Keratinocyte (primary cell): ENCODE data around the gene ASB8. TPM values are rescaled to one million over a fixed set of nuclear protein-coding genes. Genes with fewer than 3 reads are reported as not detected.

Experiments used
- DNase-seq: peaks from one replicate; pipeline ENCODE4 v3.0.0-alpha.2; 2011; ENCODE audit warnings: low read depth, missing footprints, low spot score
- FAIRE-seq: peaks from 2 replicates; lab custom pipeline; 2011; peaks lifted over from hg19 to GRCh38; lab: Jason Lieb, UNC
- H2AFZ ChIP-seq: 2 replicates; pipeline ENCODE4 v1.6.0; 2012; ENCODE audit warnings: low read length, control low read depth, inconsistent platforms; ENCODE audit not compliant: control insufficient read depth
- H3K27ac ChIP-seq: 2 replicates; pipeline ENCODE4 v1.5.1; 2011; ENCODE audit warnings: low read length; ENCODE audit not compliant: control insufficient read depth, insufficient read depth
- H3K27me3 ChIP-seq: 3 replicates; pipeline ENCODE4 v1.6.0; 2011; ENCODE audit warnings: low read length; ENCODE audit not compliant: control insufficient read depth, insufficient read depth; ENCODE audit errors: extremely low read depth
- H3K36me3 ChIP-seq, 2 experiments: 2 replicates in 1 of 2; 3 replicates in 1 of 2; pipeline ENCODE4 v1.5.1; 2011; ENCODE audit warnings: low read length in 2 of 2, mild to moderate bottlenecking in 1 of 2; ENCODE audit not compliant: control insufficient read depth in 2 of 2, insufficient read depth in 2 of 2; ENCODE audit errors: extremely low read depth in 1 of 2
- H3K4me1 ChIP-seq: 3 replicates; pipeline ENCODE4 v1.5.1; 2011; ENCODE audit warnings: low read length; ENCODE audit not compliant: control insufficient read depth, insufficient read depth; ENCODE audit errors: extremely low read depth
- H3K4me2 ChIP-seq: 3 replicates; pipeline ENCODE4 v1.6.0; 2011; ENCODE audit warnings: low read depth, low read length; ENCODE audit not compliant: control insufficient read depth, insufficient read depth; ENCODE audit errors: extremely low read depth
- H3K4me3 ChIP-seq, 3 experiments: fragments of 200-600 bp in 1 of 3; sonication (generic) in 1 of 3; 2 replicates in 2 of 3; 3 replicates in 1 of 3; pipeline ENCODE4 v1.5.1; 2011 to 2016; ENCODE audit warnings: low read length in 3 of 3, mild to moderate bottlenecking in 3 of 3, control low read depth in 2 of 3, inconsistent platforms in 1 of 3, low read depth in 1 of 3, mixed read lengths in 1 of 3, mixed run types in 1 of 3, moderate library complexity in 1 of 3; ENCODE audit not compliant: control insufficient read depth in 2 of 3, insufficient read depth in 2 of 3; ENCODE audit errors: extremely low read depth in 1 of 3
- H3K79me2 ChIP-seq: 2 replicates; pipeline ENCODE4 v1.6.0; 2012; ENCODE audit warnings: low read length; ENCODE audit not compliant: control insufficient read depth, insufficient read depth
- H3K9ac ChIP-seq: 3 replicates; pipeline ENCODE4 v1.6.0; 2011; ENCODE audit warnings: low read length; ENCODE audit not compliant: control insufficient read depth, insufficient read depth; ENCODE audit errors: extremely low read depth
- H3K9me1 ChIP-seq: 3 replicates; pipeline ENCODE4 v1.6.0; 2011; ENCODE audit warnings: low read length; ENCODE audit not compliant: control insufficient read depth, insufficient read depth; ENCODE audit errors: extremely low read depth
- H3K9me3 ChIP-seq: 2 replicates; pipeline ENCODE4 v1.5.1; 2012; ENCODE audit warnings: low read depth, low read length; ENCODE audit not compliant: control insufficient read depth
- H4K20me1 ChIP-seq: 3 replicates; pipeline ENCODE4 v1.6.0; 2011; ENCODE audit warnings: low read length; ENCODE audit not compliant: control insufficient read depth, insufficient read depth; ENCODE audit errors: extremely low read depth
- CTCF ChIP-seq, 3 experiments: IDR thresholded peaks in 1 of 3; conservative IDR thresholded peaks in 1 of 3; optimal IDR thresholded peaks in 1 of 3; 2 replicates in 2 of 3; 3 replicates in 1 of 3; pipeline versions ENCODE3 to v1.5.1; 2011; ENCODE audit warnings: low read length in 3 of 3, mild to moderate bottlenecking in 3 of 3, moderate library complexity in 2 of 3, control low read depth in 1 of 3, inconsistent platforms in 1 of 3; ENCODE audit not compliant: insufficient read depth in 2 of 3; ENCODE audit errors: extremely low read depth in 1 of 3
- EZH2 ChIP-seq: IDR thresholded peaks from one replicate; pipeline ENCODE4 v1.6.1; 2012; ENCODE audit warnings: inconsistent platforms, mild to moderate bottlenecking, low read length, moderate library complexity
- dilution Hi-C: fragments of 300-500 bp; cut with MboI; formaldehyde crosslinking; loops from one replicate; pipeline ENCODE4 v1.7.0; 2020; ENCODE audit warnings: low sequenced_read_pairs; ENCODE audit not compliant: extremely low pct_ligation_motif_present
- polyA plus RNA-seq, 5 experiments: library from polyadenylated mRNA; depleted of rRNA in 3 of 5; stranded (reverse) in 3 of 5; stranded (forward) in 1 of 5; unstranded in 1 of 5; fragments of >200 nt; gene quantifications; 1 replicate in 1 of 5; 2 replicates in 3 of 5; 3 replicates in 1 of 5; pipeline versions ENCODE4 v1.2.1 to v1.2.3, GENCODE V29; 2011 to 2012; ENCODE audit warnings: missing spikeins in 2 of 5, low read depth in 1 of 5, low replicate concordance in 1 of 5

The ASB8 gene
- polyA plus RNA-seq, 1 donor (not counting 4 experiments of a cell fraction or from before 2014, with no cell fraction given) = 18.4 TPM

GRCh38 chr12:48129376-48129775 is 27.9 kb downstream of the ASB8 start:
- H3K27me3 ChIP-seq = no peaks in the 10 kb centered on the region

GRCh38 chr12:48128800-48129199 is 28.5 kb downstream of the ASB8 start:
- no peaks in the 10 kb centered on the region for H4K20me1 ChIP-seq
- H3K27me3 ChIP-seq = no peaks in the 10 kb centered on the region
- H3K27ac ChIP-seq = no peak overlapping the region
- FAIRE-seq = no peak
- H3K79me2 ChIP-seq = no peaks in the 10 kb centered on the region
- H3K9me1 ChIP-seq = peaks cover 3% of the 10 kb centered on the region
- DNase-seq = no peak
- no peak overlapping the region for H3K4me3 ChIP-seq
- H3K4me2 ChIP-seq = no peak overlapping the region
- H3K9ac ChIP-seq = no peak overlapping the region
- dilution Hi-C loops = no loop called here
- TF ChIP-seq EZH2 (no peak), CTCF (optimal IDR thresholded peaks at IDR 0.05 in 1 of 3, IDR thresholded peaks at IDR 0.05 in 1 of 3, conservative IDR thresholded peaks at IDR 0.05 in 1 of 3; ENCODE audit: extremely low read depth in 1 of 3, insufficient read depth in 2 of 3, low read length in 3 of 3) (no peak)
- no peak overlapping the region for H2AFZ ChIP-seq
- H3K36me3 ChIP-seq = peaks cover 28 to 34% of the 10 kb centered on the region in 2 experiments
- no peaks in the 10 kb centered on the region for H3K9me3 ChIP-seq
- no peaks in the 10 kb centered on the region for H3K4me1 ChIP-seq

More at GRCh38 chr12:48129376-48129775, 27.9 kb downstream of the ASB8 start:
- Histone ChIP-seq H3K9me3 (no peaks in the 10 kb centered on the region), H3K9ac (no peak overlapping the region), H3K9me1 (peaks cover 3% of the 10 kb centered on the region), H3K4me1 (no peaks in the 10 kb centered on the region), H3K27ac (no peak overlapping the region), H3K4me3 (no peak overlapping the region), H3K36me3 (peaks cover 27 to 37% of the 10 kb centered on the region in 2 experiments), H4K20me1 (no peaks in the 10 kb centered on the region), H3K79me2 (no peaks in the 10 kb centered on the region), H2AFZ (no peak overlapping the region), H3K4me2 (no peak overlapping the region)
- DNase-seq = no peak
- dilution Hi-C loops = no loop called here
- TF ChIP-seq CTCF (optimal IDR thresholded peaks at IDR 0.05 in 1 of 3, IDR thresholded peaks at IDR 0.05 in 1 of 3, conservative IDR thresholded peaks at IDR 0.05 in 1 of 3; ENCODE audit: extremely low read depth in 1 of 3, insufficient read depth in 2 of 3, low read length in 3 of 3) (no peak), EZH2 (no peak)
- FAIRE-seq = no peak
